ENCODE data around the gene COL25A1. TPM values are rescaled to one million over a fixed set of nuclear protein-coding genes. Genes with fewer than 3 reads are reported as not detected.

The COL25A1 gene
- polyA plus RNA-seq, 2 of the 4 experiments (the other 2 are of a cell fraction), result not detected

- Histone ChIP-seq H3K4me2 (no peak overlapping the region), H3K27ac (no peak overlapping the region), H3K9me3 (no peaks in the 10 kb centered on the region), H3K4me3 (no peak overlapping the region), H3K4me1 (no peaks in the 10 kb centered on the region)
- FAIRE-seq (no peak), DNase-seq (ENCODE audit: low read depth in 1 of 2, low spot score in 1 of 2) (no peak), ATAC-seq (no peak)
- ChIA-PET CTCF (no interaction called here), POLR2A (no interaction called here)
- WGBS (ENCODE audit: missing lambda C conversion rate), result 4% methylated on average over 1 of the region's 1 CpG
- TF ChIP-seq HOXB13 (CRISPR knock-in tag; IDR thresholded peaks at IDR 0.05; ENCODE audit: low read depth) (no peak), CHD2 (IDR thresholded peaks at IDR 0.05; ENCODE audit: low read length, partially characterized antibody) (no peak), HOXB5 (CRISPR knock-in tag; IDR thresholded peaks at IDR 0.05) (no peak), POLR2AphosphoS2 (conservative IDR thresholded peaks at IDR 0.05; ENCODE audit: low read length) (no peak), ELK1 (IDR thresholded peaks at IDR 0.05; ENCODE audit: low read depth, low read length) (no peak), CEBPB (IDR thresholded peaks at IDR 0.05) (no peak), GATA3 (IDR thresholded peaks at IDR 0.05; ENCODE audit: borderline replicate concordance) (no peak), RFX5 (IDR thresholded peaks at IDR 0.05) (no peak), NR3C1 (IDR thresholded peaks at IDR 0.05) (no peak), RCOR1 (IDR thresholded peaks at IDR 0.05; ENCODE audit: low read depth, low read length) (no peak), CTCF (IDR thresholded peaks at IDR 0.05) (no peak), JUN (IDR thresholded peaks at IDR 0.05) (no peak), RNF2 (IDR thresholded peaks at IDR 0.05; ENCODE audit: borderline replicate concordance, low read depth) (no peak), ESRRA (IDR thresholded peaks at IDR 0.05; ENCODE audit: borderline replicate concordance, low read length) (no peak), MYC (IDR thresholded peaks at IDR 0.05; ENCODE audit: borderline replicate concordance, low read length) (no peak), SMC3 (IDR thresholded peaks at IDR 0.05) (no peak), KDM5A (IDR thresholded peaks at IDR 0.05) (no peak), HDAC2 (IDR thresholded peaks at IDR 0.05) (no peak)
Measured at GRCh38 chr4:108811486-108811885, 491.0 kb downstream of the COL25A1 start.

GRCh38 chr4:108810087-108810486, 492.4 kb downstream of the COL25A1 start:
- Histone ChIP-seq H3K4me1 (no peaks in the 10 kb centered on the region), H3K27ac (no peak overlapping the region), H3K4me2 (no peak overlapping the region), H3K9me3 (no peaks in the 10 kb centered on the region), H3K4me3 (no peak overlapping the region)
- no peak for FAIRE-seq
- CTCF ChIA-PET, result no interaction called here
- TF ChIP-seq MYC (IDR thresholded peaks at IDR 0.05; ENCODE audit: borderline replicate concordance, low read length), result no peak
- TF ChIP-seq RAD21 (conservative IDR thresholded peaks at IDR 0.05 in 1 of 2, IDR thresholded peaks at IDR 0.05 in 1 of 2), result no peak
- TF ChIP-seq CBX2 (IDR thresholded peaks at IDR 0.05; ENCODE audit: borderline replicate concordance, low read depth), result no peak
- TF ChIP-seq ATOH8 (CRISPR knock-in tag; IDR thresholded peaks at IDR 0.05; ENCODE audit: low read depth), result no peak
- no peak for TF ChIP-seq NFE2L2 (conservative IDR thresholded peaks at IDR 0.05; ENCODE audit: low read length)
- TF ChIP-seq POLR2AphosphoS2 (conservative IDR thresholded peaks at IDR 0.05; ENCODE audit: low read length), result no peak
- TF ChIP-seq PHF8 (IDR thresholded peaks at IDR 0.05; ENCODE audit: borderline replicate concordance, low read depth), result no peak
- no peak for TF ChIP-seq GATA3 (IDR thresholded peaks at IDR 0.05; ENCODE audit: borderline replicate concordance)
- TF ChIP-seq ZSCAN20 (CRISPR knock-in tag; IDR thresholded peaks at IDR 0.05), result no peak
- no peak for TF ChIP-seq HEYL (CRISPR knock-in tag; IDR thresholded peaks at IDR 0.05)
- TF ChIP-seq RCOR1 (IDR thresholded peaks at IDR 0.05; ENCODE audit: low read depth, low read length), result no peak
- no peak for TF ChIP-seq TFCP2L1 (CRISPR knock-in tag; IDR thresholded peaks at IDR 0.05)
- TF ChIP-seq MAX (IDR thresholded peaks at IDR 0.05), result no peak
- no peak for TF ChIP-seq HES2 (IDR thresholded peaks at IDR 0.05)
- no peak for TF ChIP-seq CHD2 (IDR thresholded peaks at IDR 0.05; ENCODE audit: low read length, partially characterized antibody)
- no peak for TF ChIP-seq KDM5A (IDR thresholded peaks at IDR 0.05)
- no peak for TF ChIP-seq RARB (CRISPR knock-in tag; IDR thresholded peaks at IDR 0.05)
- no peak for TF ChIP-seq RNF2 (IDR thresholded peaks at IDR 0.05; ENCODE audit: borderline replicate concordance, low read depth)
- no peak for DNase-seq (ENCODE audit: low read depth in 1 of 2, low spot score in 1 of 2)
- 3% methylated on average over 1 of the region's 1 CpG for WGBS (ENCODE audit: missing lambda C conversion rate)
- no peak for ATAC-seq
- POLR2A ChIA-PET, result no interaction called here
